SK-N-SH treated with all-trans-retinoic acid at 6 μM for 48 hours (cell line): ENCODE results near the gene IMMP2L.

ENCODE experiments used
- ATAC-seq: fragments of 200-7000 bp; cut with Tn5 transposase; 3 replicates; pipeline ENCODE4 v1.9.1; 2020; ENCODE audit warnings: mild to moderate bottlenecking, moderate library complexity
- ARNTL ChIP-seq: fragments of 450-650 bp; formaldehyde crosslinking; IDR thresholded peaks from 2 replicates; pipeline ENCODE4 v1.5.0; 2020; ENCODE audit warnings: low read depth, mild to moderate bottlenecking, moderate library complexity, borderline replicate concordance
- BACH2 ChIP-seq: fragments of 250-450 bp; sonication (Bioruptor Pico); IDR thresholded peaks from 2 replicates; pipeline ENCODE4 v1.9.0; 2021; ENCODE audit warnings: mild to moderate bottlenecking, borderline replicate concordance
- CREB5 ChIP-seq: fragments of 250-450 bp; sonication (Bioruptor Pico); IDR thresholded peaks from 2 replicates; pipeline ENCODE4 v1.5.1; 2020; ENCODE audit warnings: low read depth, mild to moderate bottlenecking, moderate library complexity
- CSDC2 ChIP-seq: fragments of 250-450 bp; sonication (Bioruptor Pico); IDR thresholded peaks from 2 replicates; pipeline ENCODE4 v1.5.0; 2020; ENCODE audit warnings: mild to moderate bottlenecking, moderate library complexity
- ESRRG ChIP-seq: fragments of 250-450 bp; sonication (Bioruptor Pico); IDR thresholded peaks from 2 replicates; pipeline ENCODE4 v1.6.1; 2021; ENCODE audit warnings: mild to moderate bottlenecking
- ISL1 ChIP-seq: fragments of 250-450 bp; sonication (Bioruptor Pico); IDR thresholded peaks from 2 replicates; pipeline ENCODE4 v2.1.2; 2022; ENCODE audit warnings: mild to moderate bottlenecking, moderate library complexity
- OSR1 ChIP-seq: fragments of 250-450 bp; sonication (Bioruptor Pico); IDR thresholded peaks from 2 replicates; pipeline ENCODE4 v1.8.0; 2022; ENCODE audit warnings: moderate library complexity, mild to moderate bottlenecking, inconsistent platforms
- PATZ1 ChIP-seq: fragments of 250-450 bp; sonication (Bioruptor Pico); IDR thresholded peaks from 2 replicates; pipeline ENCODE4 v1.8.0; 2020; ENCODE audit warnings: mild to moderate bottlenecking, moderate library complexity, borderline replicate concordance
- PPARA ChIP-seq: fragments of 250-450 bp; sonication (Bioruptor Pico); IDR thresholded peaks from 2 replicates; pipeline ENCODE4 v1.5.0; 2020; ENCODE audit warnings: mild to moderate bottlenecking, borderline replicate concordance
- RARB ChIP-seq: fragments of 250-450 bp; sonication (Bioruptor Pico); IDR thresholded peaks from 2 replicates; pipeline ENCODE4 v1.8.0; 2021; ENCODE audit warnings: mild to moderate bottlenecking, moderate library complexity
- SNAI2 ChIP-seq: fragments of 250-450 bp; sonication (Bioruptor Pico); IDR thresholded peaks from 2 replicates; pipeline ENCODE4 v1.5.0; 2020; ENCODE audit warnings: mild to moderate bottlenecking, moderate library complexity
- TCF4 ChIP-seq: fragments of 250-450 bp; sonication (Bioruptor Pico); IDR thresholded peaks from 2 replicates; pipeline ENCODE4 v1.8.0; 2021; ENCODE audit warnings: mild to moderate bottlenecking, moderate library complexity, borderline replicate concordance
- TOX ChIP-seq: fragments of 250-450 bp; sonication (Bioruptor Pico); IDR thresholded peaks from 2 replicates; pipeline ENCODE4 v1.8.0; 2021; ENCODE audit warnings: mild to moderate bottlenecking, moderate library complexity, borderline replicate concordance
- ZC3H10 ChIP-seq: fragments of 250-450 bp; sonication (Bioruptor Pico); IDR thresholded peaks from 2 replicates; pipeline ENCODE4 v1.5.1; 2021; ENCODE audit warnings: mild to moderate bottlenecking, moderate library complexity
- ZFP3 ChIP-seq: fragments of 250-450 bp; sonication (Bioruptor Pico); IDR thresholded peaks from 2 replicates; pipeline ENCODE4 v1.5.0; 2020; ENCODE audit warnings: mild to moderate bottlenecking, moderate library complexity
- ZFP30 ChIP-seq: fragments of 450-650 bp; formaldehyde crosslinking; IDR thresholded peaks from 2 replicates; pipeline ENCODE4 v1.5.0; 2022; ENCODE audit warnings: mild to moderate bottlenecking, moderate library complexity
- ZNF565 ChIP-seq: fragments of 450-650 bp; formaldehyde crosslinking; conservative IDR thresholded peaks from 2 replicates; pipeline ENCODE4 v1.5.0; 2020; ENCODE audit warnings: low read depth, mild to moderate bottlenecking, moderate library complexity
- ZNF70 ChIP-seq: fragments of 450-650 bp; formaldehyde crosslinking; IDR thresholded peaks from 2 replicates; pipeline ENCODE4 v1.5.0; 2020; ENCODE audit warnings: mild to moderate bottlenecking, moderate library complexity
- ZNF8 ChIP-seq: fragments of 450-650 bp; formaldehyde crosslinking; IDR thresholded peaks from 2 replicates; pipeline ENCODE4 v1.5.0; 2020; ENCODE audit warnings: mild to moderate bottlenecking, moderate library complexity
- TF ChIP-seq, protein P1 (sequence below): fragments of 250-450 bp; sonication (Bioruptor Pico); IDR thresholded peaks from 2 replicates; pipeline ENCODE4 v1.5.1; 2021; ENCODE audit warnings: mild to moderate bottlenecking, moderate library complexity
- TF ChIP-seq, protein P2 (sequence below): fragments of 250-450 bp; sonication (Bioruptor Pico); IDR thresholded peaks from 2 replicates; pipeline ENCODE4 v1.5.0; 2020; ENCODE audit warnings: mild to moderate bottlenecking, moderate library complexity

Gene IMMP2L

GRCh38 chr7:111011520-111011919 lies 550.8 kb downstream of the IMMP2L start (continued):
- no peak for TF ChIP-seq BACH2 (CRISPR knock-in tag)
- no peak for TF ChIP-seq PPARA (CRISPR knock-in tag)

DNA sequence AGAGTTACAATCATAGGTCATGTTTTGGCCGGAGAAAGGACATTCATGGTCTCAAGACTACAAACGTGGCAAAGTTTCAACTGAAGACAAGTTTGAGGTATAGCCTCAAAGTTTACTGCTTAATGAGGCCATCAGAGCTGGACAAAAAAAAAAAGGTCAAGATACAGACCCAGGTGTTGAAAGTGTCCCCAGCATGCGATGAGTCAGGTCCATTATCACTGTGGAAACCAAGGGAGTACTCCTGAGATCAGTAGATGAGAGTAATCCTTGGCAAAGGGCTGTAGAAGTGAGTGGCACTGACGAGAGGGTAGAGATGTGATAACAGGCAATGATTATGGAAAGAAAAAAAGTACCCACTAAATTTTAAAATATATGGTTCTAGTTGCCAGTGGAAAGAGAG lies 551.5 kb downstream of the IMMP2L start:
- TF ChIP-seq CREB5 (CRISPR knock-in tag) (no peak), ZFP30 (no peak), PATZ1 (CRISPR knock-in tag) (no peak), TOX (CRISPR knock-in tag) (no peak), CSDC2 (CRISPR knock-in tag) (no peak), ZNF8 (CRISPR knock-in tag) (no peak), ZNF565 (no peak)
- ATAC-seq, result no peak

DNA sequence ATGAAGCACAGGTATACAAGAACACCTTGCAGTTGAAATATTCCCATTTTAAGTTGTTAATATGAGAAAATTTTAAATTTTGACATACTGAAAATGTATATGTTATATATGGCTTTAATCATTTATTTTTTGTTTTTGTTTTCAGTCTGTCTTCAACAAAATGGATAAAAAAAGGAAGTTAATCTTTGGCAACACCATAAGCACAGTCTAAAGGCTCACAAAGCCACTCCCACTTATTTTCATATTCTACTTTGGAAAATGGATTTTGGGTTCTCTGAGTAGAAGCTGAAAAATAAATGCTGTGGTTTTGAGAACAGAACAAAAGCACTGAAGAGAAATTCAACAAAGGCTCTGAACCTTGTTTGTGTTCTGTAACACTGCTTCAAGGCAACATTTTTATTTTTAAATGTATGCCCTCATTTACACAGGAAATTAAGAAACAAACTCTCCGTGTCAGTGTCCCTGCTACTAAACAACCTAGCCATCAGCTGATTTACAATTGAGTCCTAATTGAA lies 552.7 kb downstream of the IMMP2L start:
- no peak for ATAC-seq
- no peak for TF ChIP-seq BACH2 (CRISPR knock-in tag)
- no peak for TF ChIP-seq ZNF70 (CRISPR knock-in tag)
- TF ChIP-seq ISL1, result no peak

- ATAC-seq, result peak; percentile 87
- TF ChIP-seq ESRRG (no peak), OSR1 (CRISPR knock-in tag) (no peak), ISL1 (peak; percentile 46)
Observed at GRCh38 chr7:111006691-111007090, 555.6 kb downstream of the IMMP2L start.

DNA sequence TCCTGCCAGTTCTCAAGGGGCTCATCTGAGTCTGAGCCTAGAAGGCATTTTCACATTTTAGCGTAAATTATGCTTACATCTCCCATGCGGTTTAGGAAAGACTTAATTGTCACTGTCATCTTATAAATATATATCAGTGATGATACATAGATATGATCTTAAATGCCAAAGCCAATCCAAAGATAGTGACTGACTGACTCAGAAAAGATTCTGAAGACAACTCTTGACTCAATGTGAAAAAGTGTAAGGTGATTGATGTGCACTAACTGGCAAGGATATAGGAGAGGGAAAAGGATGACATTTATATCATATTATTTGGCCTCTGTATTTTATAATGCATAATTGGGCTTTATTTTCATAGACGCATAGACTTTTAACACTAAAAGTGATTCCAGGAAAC lies 556.3 kb downstream of the IMMP2L start:
- no peak for ATAC-seq
- TF ChIP-seq ARNTL (CRISPR knock-in tag), result no peak
- no peak for TF ChIP-seq SNAI2 (CRISPR knock-in tag)
- TF ChIP-seq ISL1, result no peak
- no peak for TF ChIP-seq TOX (CRISPR knock-in tag)
- no peak for TF ChIP-seq CSDC2 (CRISPR knock-in tag)
- TF ChIP-seq PPARA (CRISPR knock-in tag), result no peak
- no peak for TF ChIP-seq RARB (CRISPR knock-in tag)
- TF ChIP-seq ZC3H10 (CRISPR knock-in tag), result no peak
- TF ChIP-seq ESRRG, result no peak
- no peak for TF ChIP-seq ZFP3 (CRISPR knock-in tag)
- no peak for TF ChIP-seq ZNF70 (CRISPR knock-in tag)
- no peak for TF ChIP-seq PATZ1 (CRISPR knock-in tag)
- TF ChIP-seq, protein P1, sequence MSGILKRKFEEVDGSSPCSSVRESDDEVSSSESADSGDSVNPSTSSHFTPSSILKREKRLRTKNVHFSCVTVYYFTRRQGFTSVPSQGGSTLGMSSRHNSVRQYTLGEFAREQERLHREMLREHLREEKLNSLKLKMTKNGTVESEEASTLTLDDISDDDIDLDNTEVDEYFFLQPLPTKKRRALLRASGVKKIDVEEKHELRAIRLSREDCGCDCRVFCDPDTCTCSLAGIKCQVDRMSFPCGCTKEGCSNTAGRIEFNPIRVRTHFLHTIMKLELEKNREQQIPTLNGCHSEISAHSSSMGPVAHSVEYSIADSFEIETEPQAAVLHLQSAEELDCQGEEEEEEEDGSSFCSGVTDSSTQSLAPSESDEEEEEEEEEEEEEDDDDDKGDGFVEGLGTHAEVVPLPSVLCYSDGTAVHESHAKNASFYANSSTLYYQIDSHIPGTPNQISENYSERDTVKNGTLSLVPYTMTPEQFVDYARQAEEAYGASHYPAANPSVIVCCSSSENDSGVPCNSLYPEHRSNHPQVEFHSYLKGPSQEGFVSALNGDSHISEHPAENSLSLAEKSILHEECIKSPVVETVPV (CRISPR knock-in tag), result no peak
- TF ChIP-seq, protein P2, sequence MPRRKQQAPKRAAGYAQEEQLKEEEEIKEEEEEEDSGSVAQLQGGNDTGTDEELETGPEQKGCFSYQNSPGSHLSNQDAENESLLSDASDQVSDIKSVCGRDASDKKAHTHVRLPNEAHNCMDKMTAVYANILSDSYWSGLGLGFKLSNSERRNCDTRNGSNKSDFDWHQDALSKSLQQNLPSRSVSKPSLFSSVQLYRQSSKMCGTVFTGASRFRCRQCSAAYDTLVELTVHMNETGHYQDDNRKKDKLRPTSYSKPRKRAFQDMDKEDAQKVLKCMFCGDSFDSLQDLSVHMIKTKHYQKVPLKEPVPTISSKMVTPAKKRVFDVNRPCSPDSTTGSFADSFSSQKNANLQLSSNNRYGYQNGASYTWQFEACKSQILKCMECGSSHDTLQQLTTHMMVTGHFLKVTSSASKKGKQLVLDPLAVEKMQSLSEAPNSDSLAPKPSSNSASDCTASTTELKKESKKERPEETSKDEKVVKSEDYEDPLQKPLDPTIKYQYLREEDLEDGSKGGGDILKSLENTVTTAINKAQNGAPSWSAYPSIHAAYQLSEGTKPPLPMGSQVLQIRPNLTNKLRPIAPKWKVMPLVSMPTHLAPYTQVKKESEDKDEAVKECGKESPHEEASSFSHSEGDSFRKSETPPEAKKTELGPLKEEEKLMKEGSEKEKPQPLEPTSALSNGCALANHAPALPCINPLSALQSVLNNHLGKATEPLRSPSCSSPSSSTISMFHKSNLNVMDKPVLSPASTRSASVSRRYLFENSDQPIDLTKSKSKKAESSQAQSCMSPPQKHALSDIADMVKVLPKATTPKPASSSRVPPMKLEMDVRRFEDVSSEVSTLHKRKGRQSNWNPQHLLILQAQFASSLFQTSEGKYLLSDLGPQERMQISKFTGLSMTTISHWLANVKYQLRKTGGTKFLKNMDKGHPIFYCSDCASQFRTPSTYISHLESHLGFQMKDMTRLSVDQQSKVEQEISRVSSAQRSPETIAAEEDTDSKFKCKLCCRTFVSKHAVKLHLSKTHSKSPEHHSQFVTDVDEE, result no peak
- no peak for TF ChIP-seq OSR1 (CRISPR knock-in tag)
- TF ChIP-seq ZNF565, result no peak
- no peak for TF ChIP-seq BACH2 (CRISPR knock-in tag)
- no peak for TF ChIP-seq ZFP30
- no peak for TF ChIP-seq CREB5 (CRISPR knock-in tag)
- TF ChIP-seq TCF4 (CRISPR knock-in tag), result no peak
- TF ChIP-seq, all 23 proteins: peak for 0
